HG03095 (cell line): ENCODE results near the gene SPATA25.
"Not testable (repeated sequence)": the region's sequence is repeated elsewhere in the genome, so short reads cannot be mapped to it uniquely, and the experiment has no call there.

Experiments used
- ATAC-seq: cut with Tn5 transposase; IDR thresholded peaks from one replicate; pipeline ENCODE4 v1.9.1; 2021; ENCODE audit warnings: moderate library complexity; ENCODE audit not compliant: unreplicated experiment

Gene SPATA25, protein sequence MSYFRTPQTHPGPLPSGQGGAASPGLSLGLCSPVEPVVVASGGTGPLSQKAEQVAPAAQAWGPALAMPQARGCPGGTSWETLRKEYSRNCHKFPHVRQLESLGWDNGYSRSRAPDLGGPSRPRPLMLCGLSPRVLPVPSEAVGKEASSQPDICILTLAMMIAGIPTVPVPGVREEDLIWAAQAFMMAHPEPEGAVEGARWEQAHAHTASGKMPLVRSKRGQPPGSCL

DNA sequence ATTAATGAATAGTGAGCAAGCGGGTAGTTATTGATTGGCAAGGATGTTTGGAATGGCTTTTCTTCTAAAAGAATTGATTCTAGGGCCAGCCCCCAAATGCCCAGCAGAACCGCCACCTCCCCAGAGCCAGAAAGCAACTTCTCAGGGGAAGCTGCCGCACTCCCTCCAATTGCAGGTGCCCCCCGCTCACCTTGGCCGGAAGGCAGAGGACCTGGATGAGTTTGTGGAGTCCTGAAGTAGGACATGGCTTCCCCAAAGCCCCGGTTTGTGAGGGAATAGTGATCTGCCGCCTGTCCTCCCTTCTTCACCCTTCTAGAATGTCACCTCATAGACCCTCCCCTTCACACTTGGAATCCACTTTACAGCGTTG lies at the start of gene SPATA25:
Gene SPATA25, minus strand, starts transcription at position 277 of the 370 bp plus-strand sequence. Its CDS starts 32 bp downstream, at position 245.
- no peak for ATAC-seq

DNA sequence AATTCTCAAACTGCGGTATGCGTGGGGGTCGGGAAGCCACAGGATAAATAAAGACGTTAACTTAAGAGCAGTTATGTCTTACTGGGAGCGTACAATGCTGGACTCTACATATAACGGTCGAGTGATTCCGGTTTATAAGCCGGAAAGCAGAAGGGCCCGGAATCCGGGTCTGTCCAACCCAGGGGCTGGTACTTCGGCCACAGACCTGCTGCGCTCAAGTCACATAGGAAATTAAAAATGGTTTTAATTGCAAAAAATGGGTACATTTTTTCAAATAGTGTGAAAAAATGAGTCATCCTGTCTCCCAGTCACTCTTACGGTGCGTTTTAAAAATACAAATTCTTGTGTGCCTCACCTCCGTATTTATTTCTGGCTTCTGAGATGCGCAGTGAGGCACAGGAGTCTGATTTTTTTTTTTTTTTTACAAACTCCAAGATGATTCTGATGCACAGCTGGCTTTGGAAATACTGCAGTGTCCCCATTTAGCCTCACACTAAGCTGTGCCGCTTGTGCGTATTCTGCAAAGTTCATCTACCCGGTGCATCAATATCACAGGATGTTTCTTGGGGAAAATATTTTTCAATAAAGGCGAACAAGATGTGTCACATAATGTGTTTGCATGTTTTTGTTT lies 48.1 kb upstream of the SPATA25 start:
- peak; percentile 8 for ATAC-seq

DNA sequence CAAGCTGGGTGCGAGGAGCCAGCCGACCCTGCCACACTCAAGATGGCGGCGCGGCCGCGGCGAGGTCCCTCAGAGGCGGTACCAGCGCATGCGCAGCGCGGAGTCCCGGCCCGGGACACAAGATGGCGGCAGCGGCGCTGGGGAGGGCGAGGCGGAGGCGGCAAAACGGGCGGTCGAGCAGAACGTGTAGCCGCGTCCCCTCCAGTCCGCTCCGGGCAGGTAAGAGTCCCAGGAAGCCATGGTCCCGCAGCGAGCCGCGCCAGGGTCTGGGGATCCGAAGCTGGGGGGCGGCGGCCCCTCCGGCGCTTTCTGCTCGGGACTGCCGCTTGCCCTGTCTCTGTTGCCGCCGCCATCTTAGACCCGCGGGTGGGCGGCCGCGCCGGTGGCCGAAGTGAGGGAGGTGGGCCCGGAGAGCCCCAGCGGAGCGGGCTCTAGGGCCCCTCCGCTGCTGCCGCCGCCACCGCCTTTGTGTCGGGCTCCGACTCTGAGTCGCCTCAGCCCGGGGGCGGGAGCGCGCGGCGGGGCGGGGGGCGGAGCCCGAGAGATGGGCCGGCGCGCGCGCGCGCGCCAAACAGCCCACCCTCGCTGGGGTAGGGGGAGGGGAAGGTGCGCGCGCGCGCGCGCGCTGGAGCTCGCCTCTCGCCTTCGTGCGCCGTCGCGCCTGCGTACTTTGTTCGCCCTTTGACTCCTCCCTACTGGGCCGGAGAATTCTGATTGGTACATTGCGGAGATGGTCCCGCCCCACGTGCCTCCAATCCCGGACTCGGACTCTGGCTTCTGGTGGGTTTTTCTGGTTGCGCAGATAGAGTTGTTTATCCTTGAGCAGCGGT lies 47.4 kb upstream of the SPATA25 start, which contains the start of gene PCIF1:
Gene PCIF1, plus strand, starts transcription at position 98 of the 830 bp plus-strand sequence. CDS start 4,317 bp downstream, outside the sequence.
- ATAC-seq: peak; percentile 66

DNA sequence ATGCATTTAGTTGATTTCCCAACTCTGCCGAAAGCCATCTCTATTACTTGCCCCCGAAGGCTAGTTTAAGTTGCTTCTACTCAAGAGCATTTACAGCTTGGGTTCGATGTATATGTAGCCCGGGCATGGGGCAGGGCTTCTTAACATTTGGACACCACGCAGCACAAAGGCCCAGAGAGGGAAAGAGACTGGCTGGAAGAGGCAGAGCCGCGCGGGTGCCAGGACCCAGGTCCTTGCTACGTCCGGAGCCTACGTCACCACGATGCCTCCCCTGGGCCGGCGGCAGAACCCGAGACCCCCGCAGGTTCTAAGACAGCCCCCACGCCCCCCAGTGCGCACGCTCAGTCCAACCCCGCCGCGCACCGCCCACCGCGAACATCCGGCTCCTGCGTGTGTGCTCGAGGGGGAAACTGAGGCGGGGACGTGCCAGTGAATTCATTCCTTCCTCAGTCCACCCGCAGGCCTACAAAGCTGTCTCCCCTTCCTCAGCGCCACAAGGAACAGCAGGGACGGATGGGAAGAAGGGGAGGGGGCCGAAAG lies 46.7 kb upstream of the SPATA25 start:
- peak; percentile 3 for ATAC-seq

DNA sequence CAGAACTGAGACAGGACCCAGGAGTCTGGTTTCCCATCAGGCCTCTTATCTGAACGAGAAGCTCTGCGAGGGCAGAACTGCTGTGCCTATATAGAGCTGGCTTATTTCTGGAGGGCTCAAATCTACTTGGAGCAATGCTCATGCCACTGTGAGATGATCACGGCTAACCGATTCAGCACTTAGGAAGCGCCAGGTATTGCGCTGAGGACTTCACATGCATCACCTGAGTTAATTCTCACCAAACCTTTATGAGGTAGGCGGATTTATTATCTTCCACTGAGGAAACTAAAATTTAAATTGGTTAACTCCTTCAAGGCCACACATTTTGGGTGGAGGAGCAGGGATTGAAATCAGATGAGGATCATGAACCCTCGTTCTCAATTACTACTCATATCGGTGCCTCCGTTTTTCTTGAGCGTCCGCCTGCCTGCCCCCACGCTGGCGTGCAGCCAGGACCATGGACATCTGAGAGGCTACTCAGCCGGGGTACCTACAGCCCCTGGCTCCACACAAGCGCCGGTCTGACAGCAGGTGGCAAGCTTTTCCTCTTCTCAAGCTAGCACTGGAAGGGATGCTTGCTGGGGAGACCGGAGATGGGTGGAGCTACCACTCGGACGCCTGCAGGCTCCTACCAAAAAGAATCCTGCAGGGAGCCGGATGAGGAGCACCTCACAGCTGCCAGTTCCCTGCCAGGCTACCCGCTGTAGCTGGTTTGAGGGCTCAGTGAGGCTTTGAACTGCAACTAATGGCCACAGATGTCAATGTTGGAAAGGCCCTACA lies 46.0 kb upstream of the SPATA25 start:
- ATAC-seq: no peak

DNA sequence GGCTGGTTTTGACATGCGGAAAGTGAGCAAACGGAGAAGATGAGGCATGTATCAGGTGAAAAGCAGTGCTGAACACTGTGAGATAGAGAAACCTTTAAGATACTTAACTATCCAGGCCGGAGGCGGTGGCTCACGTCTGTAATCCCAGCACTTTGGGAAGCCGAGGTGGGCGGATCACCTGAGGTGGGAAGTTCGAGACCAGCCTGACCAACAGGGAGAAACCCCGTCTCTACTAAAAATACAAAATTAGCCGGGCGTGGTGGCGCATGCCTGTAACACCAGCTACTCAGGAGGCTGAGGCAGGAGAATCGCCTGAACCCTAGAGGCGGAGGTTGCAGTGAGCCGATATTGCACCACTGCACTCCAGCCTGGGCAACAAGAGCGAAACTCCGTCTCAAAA lies 44.3 kb upstream of the SPATA25 start:
- not testable (repeated sequence) for ATAC-seq

DNA sequence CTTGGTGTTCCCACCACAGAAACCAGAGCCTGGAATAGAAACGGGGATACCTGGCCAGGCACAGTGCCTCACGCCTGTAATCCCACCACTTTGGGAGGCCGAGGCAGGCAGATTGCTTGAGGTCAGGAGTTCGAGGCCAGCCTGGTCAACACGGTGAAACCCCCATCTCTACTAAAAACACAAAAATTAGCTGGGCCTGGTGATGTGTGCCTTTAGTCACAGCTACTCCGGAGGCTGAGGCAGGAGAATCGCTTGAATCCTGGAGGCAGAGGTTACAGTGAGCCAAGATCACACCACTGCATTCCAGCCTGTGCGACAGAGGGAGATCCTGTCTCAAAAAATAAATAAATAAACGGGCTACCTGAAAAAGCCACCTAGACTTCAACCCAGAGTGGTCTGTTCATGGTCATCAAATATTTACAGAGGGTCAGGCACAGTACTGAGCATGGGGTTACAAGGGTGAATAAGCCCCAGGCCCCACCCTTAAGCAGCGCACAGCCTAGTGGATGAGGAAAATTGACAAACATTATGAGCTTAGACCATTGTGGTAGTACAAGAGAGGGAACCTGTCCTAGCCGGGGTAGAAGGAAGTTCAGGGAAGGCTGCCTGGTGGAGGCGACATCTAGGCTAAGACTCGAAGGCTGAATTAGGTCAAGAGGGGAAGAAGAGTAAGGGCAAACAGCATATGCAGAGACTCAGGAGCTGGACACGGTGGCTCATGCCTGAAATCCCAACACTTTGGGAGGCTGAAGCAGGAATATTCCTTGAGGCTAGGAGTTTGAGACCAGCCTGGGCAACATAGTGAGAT lies 39.9 kb upstream of the SPATA25 start:
- no peak for ATAC-seq

DNA sequence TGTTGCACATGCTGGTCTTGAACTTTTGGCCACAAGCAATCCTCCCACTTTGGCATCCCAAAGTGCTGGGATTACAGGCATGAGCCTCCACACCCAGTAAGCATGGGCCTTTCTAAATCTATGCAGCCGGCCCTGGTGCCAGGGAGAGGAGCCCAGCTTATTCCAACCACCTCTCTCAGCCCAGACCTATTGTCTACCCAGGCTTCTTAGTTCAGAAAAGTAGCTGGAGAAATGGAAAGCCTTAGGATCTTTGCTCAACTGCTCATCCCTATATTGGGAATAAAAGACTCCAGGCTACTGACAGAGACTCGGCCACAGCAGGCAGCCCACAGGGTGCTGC lies 39.3 kb upstream of the SPATA25 start:
- no peak for ATAC-seq

DNA sequence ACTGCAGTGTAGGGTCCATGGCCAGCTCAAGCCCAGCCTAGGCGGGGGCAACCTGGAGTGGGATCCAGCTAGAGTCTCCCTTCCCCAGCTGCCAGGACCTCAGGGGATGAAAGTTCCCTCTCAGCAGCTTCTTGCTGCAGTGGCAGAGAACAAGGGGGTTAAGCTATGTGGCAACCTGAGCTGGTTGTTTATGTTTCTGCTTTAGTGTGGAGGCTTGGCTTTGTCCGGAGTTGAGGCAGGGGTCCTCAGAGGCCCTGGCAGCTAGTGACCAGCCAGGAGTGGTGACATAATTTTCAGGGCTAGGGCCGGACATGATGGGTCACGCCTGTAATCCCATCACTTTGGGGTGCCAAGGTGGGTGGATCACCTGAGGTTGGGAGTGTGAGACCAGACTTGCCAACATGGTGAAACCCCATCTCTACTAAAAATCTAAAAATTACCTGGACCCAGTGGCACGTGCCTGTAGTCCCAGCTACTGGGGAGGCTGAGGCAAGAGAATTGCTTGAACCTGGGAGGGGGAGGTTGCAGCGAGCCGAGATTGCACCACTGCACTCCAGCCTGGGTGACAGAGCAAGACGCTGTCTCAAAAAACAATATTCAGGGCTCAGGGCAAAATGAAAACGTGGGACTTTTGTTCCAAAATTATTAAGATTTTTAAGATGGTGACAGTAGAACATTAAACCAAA lies 38.5 kb upstream of the SPATA25 start:
- no peak for ATAC-seq

DNA sequence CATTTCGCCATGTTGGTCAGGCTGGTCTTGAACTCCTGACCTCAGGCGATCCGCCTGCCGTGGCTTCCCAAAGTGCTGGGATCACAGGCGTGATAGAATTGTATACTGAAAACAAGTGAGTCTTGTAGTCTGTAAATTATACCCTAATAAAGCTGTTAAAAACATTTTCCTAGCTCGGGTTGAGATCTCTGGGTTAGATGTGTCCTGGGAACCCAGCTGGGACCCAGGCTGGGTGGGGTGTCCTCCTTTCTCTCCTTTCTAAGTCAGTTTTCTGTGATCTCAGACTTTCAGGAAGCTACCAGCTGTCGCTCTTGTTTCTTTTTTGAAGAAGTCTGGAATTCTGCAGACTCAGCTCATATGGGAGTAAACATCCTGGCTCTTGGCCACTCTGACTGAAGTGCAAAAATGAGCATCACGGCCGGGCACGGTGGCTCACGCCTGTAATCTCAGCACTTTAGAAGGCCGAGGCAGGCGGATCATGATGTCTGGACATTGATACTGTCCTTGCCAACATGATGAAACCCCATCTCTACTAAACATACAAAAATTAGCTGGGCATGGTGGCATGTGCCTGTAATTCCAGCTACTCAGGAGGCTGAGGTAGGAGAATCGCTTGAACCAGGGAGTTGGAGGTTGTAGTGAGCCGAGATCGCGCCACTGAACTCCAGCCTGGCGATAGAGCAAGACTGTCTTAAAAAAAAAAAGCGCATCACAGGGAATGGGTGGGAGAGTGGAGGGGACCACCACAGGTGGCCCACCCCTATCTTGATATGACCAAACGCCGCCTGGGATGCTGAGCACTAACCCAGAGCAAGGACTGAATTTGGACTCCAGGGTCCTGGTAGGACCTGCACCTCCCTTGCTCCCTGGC lies 37.2 kb upstream of the SPATA25 start:
- no peak for ATAC-seq

DNA sequence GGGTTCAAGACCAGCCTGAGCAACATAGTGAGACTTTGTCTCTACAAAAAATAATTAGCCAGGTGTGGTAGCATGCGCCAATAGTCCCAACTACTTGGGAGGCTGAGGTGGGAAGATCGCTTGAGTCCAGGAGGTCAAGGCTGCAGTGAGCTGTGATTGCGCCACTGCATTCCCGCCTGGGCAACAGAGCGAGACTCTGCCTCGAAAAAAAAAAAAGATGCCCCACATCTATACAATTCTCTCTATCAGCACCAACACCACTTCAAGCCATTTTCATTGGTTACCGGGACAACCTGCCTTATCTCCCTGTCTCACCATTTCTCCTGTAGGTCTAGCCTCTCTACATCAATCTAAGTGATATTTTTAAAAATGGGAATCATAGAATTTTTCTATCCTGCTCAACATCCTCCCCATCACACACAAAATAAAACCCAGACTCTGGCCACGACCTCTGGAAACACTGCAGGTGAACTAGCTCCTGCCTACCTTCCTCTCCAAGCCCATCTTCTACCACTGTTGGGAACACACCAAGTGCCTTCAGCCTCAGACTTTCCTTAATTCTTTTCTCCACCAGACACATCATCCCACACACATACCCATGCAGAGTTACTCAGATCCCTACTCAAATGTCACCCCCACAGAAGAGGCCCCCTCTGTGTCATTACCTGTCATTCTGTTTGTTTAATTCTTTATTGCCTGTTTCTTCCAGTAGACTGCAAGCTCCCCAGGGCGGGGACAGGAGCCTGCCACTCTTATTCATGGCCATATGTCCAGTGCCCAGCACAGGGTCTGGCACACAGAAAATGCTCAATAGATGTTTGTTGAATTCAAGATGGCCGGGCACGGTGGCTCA lies 34.1 kb upstream of the SPATA25 start:
- ATAC-seq: no peak

DNA sequence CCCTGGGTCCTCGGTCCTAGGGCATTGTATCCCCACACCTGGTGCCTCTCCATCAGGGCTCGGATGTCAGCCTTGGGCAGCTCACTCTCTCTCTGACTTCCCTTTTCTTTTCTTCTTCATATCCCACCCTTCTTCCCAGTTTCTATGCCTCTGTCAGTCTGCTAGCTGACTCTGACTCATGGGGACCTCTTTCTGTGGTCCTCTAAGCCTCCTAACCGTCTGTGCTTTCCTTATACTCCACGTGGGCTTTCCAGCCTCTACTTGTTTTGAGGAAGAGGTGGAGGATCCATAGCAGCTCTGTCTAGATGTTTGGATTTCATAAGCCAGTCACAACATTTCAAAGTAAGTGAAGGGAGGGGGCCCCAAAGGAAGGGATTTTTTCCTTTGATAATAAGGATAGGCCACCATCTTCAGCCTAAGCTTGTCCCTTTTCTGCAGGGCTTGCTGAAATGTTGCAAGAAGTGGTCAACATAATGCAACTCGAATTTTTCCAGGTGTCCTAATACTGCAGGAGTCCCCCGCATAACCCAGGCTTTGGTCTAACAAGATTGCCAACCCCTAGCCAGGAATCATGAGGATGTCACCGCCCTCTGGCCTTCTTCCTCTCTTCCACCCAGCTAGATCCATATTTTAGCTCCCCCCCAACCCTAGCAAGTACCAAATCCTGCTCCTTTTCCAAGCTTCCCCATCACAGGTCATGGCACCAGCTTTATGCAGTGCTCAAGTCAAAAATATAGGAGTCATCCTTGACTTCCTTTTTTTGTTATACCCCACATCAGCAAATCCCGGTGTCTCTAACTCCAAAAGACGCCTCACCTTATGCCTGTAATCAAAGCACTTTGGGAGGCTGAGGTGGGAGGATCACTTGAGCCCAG lies 33.3 kb upstream of the SPATA25 start:
- no peak for ATAC-seq

DNA sequence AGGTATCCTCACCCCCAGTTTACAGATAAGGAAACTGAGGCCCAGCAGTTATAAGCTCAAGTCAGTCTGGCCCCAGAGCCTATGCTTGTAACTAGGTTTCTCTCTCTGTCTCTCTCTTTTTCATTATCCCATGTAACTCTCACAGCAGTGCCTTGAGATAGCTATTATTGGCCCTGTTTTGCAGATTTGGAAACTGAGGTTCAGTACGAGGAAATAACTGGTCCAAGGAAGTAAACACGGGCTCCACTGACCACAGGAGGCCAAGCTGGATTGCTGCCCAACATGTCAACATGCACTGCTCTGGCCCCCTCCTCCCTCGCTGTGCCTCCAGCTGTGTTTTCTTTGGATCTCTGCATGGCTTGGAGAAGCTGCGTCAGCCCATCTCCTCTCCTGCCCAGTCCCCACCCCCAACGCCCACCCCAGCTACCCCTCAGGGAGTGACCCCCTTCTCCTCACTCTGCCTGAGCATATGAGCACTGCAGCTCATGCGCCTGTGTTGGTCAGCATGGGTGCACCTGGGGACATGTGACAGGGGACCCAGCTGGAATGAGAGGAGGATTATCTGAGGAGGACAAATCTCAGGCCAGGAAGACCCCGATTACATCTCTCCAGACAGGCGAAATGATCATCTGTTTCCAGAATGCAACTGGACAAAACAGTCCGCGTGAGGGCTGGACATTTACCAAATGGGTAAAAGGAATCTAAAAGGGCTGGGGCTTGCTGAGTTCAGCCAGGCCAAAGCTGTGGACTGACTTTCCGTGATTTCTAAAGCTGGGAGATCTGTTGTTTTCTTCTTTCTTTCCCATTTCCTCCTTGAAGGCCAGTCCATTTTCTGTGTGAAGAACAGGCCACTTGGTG lies 32.3 kb upstream of the SPATA25 start:
- no peak for ATAC-seq

DNA sequence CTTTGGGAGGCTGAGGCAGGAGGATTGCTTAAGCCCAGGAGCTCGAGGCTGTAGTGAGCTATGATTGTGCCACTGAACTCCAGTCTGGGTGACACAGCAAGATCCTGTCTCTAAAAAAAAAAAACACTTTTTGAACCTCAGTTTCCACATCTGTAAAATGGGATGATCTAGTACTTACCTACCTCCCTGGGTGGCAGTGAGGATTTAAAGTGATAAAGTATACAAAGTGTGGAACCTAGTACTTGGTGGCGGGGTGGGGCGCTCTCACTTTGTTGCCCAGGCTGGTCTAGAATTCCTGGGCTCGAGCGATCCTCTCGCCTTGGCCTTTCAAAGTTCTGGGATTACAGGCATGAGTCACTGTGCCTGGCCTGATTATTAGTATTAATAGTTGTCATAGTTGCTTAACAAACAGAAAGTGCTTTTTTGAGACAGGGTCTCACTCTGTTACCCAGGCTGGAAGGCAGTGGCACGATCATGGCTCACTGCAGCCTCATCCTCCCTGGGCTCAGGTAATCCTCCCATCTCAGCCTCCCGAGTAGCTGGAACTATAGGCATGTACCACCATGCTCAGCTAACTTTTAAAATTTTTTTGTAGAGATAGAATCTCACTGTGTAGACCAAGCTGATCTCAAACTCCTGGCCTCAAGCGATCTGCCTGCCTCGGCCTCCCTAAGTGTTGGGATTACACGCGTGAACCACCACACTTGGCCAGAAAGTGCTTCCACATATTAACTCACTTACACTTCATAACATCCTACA lies 31.5 kb upstream of the SPATA25 start:
- no peak for ATAC-seq

DNA sequence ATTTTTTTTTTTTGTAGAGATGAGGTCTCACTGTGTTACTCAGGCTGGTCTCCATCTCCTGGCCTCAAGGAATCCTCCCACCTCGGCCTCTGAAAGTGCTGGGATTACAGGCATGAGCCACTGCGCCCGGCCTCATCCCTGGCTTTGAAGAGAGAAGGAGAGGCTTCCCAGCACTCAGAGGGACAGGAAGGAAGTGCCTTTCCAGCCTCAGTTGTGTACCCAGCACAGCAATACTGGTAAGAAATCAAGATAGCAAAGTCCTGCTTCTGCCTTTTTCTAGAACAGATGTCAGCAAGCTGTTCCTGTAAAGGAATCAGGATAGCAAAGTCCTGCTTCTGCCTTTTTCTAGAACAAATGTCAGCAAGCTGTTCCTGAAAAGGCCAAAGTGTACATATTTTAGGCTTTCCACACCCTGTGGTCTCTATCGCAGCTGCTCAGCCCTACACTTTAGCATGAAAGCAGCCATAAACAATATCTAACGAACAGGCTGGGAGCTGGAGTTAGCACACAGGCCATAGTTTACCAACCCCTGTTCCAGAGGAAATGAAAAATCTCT lies 30.8 kb upstream of the SPATA25 start:
- ATAC-seq: no peak
